NCI-H187 treated with DMSO at 0.1 percent for 48 hours (cell line): ENCODE results near the gene ITPKB.
"Not testable (repeated sequence)": the region's sequence is repeated elsewhere in the genome, so short reads cannot be mapped to it uniquely, and the experiment has no call there.

Experiments
- DNase-seq: peaks from one replicate; lab custom pipeline; 2025; lab: John Stamatoyannopoulos, UW

Gene ITPKB

DNA sequence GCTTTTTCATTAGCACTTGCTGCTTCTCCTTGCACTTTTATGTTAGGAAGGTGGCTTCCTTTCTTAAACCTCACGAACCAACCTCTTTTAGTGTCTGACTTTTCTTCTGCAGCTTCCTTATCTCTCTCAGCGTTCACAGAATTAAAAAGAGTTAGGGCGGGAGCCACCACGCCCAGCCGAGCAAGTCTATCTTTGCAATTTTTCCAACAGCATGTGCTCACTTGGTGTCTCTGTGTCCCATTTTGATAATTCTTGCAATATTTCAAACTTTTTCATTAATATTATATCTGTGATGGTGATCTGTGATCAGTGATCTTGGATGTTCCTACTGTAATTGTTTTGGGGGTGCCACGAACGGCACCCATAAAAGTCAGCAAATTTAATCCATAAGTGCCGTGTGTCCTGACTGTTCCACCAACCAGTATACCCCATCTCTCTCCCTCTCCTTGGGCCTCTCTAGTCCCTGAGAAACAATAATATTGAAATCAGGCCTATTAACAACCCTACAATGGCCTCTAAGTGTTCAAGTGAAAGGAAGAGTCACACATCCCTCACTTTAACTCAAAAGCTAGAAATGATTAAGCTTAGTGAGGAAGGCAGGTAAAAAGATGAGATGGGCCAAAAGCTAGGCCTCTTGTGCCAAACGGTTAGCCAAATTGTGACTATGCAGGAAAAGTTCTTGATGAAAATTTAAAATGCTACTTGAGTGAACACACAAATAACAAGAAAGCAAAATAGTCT is 15.9 kb upstream of the ITPKB start:
- DNase-seq = no peak

DNA sequence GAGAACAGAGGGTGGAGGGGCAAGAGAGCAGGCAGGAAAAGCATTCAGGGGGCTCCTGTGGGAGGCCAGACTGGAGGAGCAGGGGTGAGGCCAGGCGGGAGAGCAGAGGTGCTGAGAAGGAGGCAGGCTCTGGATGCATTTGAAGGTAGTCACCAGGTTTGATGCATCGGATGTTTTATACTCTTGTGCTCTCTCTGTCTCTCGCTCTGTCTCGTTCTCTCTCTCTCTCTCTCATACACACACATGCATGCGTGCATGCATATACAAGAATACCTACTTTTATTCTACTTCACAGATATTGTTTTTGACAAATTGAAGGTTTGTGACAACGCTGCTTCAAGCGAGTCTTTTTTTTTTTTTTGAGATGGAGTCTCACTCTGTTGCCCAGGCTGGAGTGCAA is 15.0 kb upstream of the ITPKB start:
- no peak for DNase-seq

DNA sequence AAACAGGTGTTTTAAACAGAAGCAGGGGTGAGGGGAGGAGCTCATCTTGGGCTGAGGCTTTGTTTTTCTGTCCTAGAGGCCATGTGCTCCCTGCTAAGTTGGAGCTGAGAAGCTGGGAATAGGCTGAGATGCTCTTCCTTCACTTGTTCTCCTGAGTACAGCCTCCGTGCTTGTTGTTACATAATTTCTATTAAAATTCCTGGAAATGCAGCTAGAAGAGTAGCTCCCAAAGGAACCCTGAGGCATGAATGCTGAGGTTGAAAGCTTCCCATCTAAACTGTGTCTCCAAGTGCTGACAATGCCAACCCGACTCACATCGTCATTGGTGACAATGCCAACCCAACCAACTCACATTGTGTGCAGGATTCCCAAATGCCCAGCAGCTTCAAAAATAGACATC is 12.6 kb upstream of the ITPKB start:
- no peak for DNase-seq

DNA sequence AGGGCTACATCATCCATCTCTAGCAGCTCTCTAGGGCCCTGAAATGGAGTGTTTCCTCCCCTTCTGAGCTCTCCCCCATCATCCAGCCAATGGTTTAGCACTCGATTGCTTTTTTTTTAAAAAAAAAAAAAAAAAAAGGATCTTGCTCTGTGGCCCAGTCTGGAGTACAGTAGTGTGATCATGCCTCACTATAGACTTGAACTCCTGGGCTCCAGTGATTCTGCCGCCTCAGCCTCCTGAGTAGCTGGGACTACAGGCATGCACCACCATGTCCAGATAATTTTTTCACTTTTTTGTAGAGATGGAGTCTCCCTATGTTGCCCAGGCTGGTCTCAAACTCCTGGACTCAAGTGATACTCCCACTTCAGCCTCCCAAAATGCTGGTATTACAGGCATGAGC is 12.1 kb upstream of the ITPKB start:
- no peak for DNase-seq

DNA sequence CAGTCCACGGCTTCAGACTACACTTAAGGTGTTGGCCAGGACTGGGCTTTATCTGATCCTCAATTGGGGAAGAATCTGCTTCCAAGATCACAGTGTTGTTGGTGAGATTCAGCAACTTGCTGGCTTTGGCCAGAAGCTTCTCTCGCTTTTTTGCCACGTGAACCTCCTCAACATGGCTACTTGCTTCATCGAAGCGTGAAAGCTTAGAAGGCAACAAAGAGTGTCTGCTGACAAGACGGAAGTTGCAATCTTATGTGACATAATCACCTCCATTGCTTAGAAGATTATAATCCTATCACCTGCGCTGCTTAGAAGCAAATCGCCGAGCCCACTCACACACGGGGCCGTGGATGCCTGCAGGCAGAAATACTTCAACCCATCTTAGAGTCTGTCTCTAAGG is 10.4 kb upstream of the ITPKB start:
- no peak for DNase-seq

DNA sequence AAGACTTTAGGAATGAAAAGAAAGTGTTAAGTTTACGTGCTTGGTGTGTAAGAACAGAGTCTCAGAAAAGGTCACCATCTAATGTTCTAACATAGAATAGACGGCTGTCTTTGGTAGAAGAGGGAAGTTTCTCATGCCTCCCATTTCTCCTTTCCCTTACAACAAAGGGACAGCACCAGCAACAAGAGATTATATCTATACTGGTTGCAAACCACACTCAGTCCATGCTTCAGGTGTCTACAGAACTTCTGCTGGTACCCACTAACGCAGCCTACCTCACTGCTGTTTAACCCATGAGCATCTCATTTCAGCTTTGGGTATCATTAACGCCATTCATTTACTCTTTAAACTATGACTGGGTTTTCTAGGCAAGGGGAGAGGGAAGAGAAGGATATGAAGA is 9.2 kb upstream of the ITPKB start:
- DNase-seq = no peak

DNA sequence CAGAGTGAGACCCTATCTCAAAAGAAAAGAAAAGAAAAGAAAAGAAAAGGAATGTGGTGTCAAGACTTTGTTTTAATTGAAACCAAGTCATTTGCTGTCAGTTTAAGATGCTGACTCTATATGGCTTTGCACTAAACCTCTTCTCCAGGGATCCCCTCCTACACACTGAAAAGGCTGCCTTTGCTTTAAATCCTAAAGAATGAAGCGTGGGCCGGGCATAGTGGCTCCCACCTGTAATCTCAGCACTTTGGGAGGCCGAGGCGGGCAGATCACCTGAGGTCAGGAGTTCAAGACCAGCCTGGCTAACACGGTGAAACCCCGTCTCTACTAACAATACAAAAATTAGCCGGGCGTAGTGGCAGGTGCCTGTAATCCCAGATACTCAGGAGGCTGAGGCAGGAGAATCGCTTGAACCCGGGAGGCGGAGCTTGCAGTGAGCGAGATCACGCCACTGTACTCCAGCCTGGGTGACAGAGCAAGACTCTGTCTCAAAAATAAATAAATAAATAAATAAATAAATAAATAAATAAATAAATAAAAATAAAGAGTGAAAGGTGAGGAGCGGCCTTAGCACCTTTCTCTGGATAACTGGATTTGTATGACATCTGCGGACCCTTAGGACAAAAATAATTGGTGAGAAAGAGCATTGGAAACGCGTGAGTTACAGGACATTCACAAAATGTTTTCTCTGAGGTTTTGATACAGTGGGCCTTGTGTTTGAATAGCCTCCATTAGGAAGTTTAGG is 8.6 kb upstream of the ITPKB start:
- DNase-seq = not testable (repeated sequence)

DNA sequence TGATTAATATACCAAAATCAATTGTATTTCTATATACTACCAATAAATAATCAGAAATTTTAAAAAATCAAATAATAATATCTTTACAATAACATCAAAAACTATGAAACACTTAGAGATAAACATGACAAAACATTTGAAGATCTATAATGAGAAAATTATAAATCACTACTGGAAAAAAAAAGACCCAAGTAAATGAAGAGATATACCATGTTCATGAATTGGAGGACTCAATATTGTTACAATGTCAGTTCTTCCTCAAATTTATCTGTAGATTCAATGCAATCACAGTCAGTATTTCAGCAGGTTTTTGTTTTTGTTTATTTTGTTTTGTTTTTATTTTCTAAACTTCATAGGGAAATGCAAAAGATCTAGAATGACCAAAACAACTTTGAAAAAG is 4.2 kb upstream of the ITPKB start:
- no peak for DNase-seq

DNA sequence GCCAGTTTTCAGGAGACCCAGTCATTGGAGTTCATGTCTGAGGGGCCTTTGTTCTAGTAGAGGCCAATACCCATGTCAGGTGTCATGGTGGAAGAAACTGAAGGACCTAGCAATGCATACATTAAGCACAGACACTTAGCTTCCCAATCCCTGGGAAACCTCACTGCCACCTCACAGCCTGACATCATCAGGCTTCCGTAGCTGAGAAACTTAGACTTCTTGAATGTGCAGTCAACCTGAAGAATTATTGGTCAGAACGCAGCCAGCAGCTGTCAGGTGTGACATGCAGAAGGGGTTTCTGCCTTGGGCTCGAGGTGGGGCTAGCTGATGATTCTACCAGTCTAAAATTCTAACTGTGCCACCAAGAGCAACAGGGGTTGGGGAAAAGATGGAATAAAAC is 1.9 kb upstream of the ITPKB start:
- peak; percentile 28 for DNase-seq

DNA sequence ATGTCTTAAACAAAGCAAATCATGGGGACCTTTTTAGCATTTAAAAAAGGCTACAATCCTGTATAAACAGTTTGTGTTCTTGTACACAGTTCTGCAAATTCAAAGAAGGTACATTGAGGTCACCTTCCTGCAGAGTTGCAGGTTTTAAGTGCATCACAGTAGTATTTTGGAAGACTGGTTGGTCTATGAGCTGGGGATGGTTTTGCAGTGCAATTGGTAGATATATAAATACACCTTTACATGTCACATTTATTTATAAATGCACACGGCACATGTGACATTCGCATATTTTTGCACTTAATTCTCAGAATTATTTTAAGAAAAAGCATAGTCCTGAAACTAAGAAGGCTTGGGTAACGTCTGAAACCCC is 599 bp upstream of the ITPKB start:
- DNase-seq = no peak

DNA sequence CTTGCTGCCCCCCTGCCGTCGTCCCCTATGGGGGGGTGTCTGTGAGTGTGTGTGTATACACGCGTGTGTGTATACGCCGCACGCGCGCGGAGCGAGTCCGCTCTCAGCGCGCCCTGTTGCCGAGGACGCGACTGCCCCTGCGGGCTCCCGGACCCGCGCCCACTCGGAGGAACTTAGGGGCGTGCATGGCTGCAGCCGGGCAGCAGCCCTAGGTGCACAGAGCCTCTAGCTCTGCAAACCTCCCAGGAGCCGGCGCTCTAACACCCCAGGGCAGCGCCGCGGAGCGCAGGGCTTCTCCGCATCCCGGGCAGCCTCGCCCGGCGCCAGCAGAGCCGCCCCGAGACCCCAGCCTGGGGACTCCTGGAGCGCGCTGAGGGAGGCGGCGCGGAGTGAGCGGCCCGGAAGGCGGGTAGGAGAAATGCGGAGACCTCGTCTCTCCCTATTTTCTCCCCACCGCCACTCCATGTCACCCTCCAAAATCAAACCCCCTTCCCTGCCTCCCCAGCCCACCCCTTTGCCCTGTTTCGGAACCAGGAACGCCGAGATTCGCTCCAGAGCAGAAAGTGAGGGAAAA is 574 bp downstream of the ITPKB start:
- no peak for DNase-seq

DNA sequence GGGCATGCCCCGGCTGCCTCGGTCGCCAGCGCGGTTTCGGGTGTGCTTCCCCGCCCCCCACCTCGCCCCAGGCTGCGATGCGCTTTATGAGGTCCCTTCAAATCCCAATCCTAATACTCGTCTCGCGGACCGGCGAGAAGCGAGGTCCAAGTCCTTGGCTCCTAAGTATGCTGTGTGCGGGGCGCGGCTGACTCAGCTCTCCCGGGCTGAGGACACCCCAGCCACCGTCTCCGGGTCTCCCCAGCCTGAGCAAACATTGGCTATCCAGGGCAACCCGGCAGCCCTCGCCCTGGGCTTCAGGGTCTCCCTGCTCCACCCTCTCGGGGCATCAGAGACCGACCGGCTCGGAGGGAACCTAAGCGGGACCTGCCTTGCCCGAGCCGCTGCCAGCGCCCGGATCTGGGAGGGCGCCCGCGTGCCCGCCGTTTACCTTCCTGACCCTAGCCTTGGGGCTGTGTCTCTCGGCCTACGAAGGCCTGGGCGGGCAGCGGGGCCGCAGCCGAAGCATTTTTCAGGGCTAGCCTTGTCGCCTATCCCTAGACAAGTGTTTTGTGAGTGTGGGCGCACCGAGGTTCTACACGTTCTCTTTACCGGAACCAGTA is 1.2 kb downstream of the ITPKB start:
- no peak for DNase-seq

DNA sequence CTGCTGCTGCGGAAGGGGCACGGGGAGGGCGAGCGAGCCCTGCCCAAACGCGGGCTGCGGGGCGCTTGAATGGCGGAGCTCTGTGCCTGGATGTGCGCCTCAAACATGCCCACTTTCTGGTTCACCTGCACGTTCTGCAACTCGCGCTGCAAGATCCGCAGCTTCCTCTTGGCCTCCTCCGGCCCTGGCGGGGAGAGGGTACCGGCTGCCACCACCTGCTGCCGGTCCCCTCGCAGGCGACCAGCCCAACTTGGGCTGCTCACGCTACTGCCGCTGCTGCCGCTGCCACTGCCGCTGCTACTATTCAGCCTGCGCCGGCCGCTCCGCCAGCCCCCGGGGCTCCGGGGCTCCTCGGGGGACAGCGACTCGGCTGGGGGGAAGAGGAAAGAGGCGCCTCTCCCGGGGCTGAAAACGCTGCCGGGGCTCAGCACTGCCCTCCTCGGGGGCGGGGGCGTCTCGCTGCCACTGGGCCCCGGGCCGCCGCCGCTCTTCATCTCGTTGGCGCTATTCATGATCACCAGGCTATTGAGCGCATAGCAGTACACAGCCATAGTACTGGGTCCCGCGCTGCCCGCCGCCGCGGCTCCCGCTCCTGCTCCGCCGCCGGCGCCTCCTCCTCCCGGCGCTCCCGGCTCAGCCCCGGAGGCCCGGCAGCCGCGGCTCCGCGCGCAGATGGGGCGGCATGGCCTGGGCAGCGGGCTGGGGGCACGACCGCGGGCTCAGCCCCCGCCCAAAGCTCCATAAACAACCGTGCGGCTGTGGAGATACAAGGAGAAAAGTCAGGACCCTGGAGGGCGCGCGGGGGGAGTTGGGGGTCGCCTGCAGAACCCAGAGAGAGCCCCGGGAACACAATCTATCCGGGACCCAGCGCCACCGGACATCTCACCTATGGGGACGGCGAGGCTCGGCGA is 1.9 kb downstream of the ITPKB start:
- DNase-seq = no peak

DNA sequence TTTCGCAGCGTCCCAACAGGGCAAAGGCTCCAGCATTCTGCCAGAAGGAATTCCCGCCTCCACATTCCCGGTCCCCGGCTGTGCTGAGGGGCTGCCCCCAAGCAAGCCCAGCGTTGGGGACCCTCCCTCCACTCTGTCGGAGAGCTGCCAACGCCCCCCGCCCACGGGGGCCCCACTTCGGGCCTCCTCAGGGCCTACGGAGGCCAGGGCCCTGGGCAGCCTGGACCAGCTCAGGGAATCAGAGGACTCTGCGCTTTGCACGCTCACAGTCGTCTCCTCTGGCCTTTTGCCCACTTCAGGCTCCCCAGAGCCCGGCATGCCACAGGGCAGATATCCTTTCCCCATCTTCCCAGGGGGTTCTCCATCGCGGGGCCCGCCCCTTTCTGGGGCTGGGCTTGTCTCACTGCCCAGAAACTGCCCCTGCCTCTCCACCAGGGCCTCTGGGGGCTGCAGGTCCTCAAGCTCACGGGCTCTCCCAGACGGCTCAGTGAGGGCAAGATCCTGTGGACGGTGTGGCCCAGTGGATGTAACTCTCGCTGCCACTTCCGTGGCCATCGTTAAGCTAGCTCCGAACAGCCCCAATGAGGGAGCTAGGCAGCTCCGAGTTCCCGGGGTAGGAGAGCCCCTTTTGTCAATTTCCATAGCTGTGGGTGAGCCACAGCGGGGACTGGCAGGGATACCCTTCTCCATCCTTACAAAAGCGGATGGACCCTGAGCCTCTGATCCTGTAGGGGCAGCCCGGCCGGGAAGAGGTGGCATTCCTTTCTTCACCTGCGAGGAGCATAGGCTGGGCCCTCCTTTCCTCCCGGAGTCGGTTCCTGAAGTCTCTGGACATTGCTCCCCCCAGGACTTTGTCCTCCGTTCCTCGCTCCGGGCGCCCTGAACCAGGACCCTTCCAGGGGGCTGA is 2.8 kb downstream of the ITPKB start:
- no peak for DNase-seq

DNA sequence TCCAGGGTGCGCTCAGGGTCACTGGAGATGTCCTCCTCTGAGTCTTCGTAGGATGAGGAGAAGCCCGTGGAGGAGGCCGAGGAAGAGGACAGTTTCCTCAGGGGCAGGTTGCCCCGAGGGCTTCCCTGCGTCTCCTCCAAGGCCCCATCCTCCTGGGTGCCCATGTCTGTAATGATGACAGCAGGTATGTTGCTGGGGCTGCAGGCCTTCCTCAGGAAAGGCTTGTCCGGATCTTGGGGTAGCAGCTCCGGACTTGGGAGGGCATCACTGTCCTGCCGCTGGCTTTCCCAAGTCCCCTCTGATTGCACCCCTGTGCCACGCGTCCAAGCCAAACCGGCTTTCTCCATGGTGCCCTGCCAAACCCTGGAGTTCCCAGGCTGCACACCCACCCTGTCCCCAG is 3.5 kb downstream of the ITPKB start:
- no peak for DNase-seq

DNA sequence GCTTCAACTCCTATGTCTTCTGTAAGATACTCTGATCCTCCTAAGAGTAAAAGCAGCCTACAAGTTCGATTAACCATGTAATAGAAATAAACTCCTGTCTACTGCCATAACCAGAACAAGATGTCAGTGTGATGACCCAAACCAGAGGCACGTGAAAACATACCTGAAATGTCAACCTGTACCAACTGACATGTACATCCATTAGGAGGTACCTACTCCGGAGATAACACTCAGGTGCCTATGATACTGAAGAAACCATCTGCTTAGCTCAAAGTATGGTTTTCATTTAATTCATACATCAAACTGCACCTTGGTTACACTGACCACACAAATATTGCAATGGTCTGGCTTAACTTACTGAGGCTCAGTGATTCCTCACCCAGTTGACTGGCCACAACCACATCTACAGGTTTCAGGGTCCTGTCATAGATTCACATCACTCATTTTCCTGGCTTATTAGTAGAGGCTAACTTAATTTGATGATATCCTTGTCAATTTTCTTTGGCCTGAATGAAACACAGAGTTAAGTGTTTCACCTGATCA is 4.4 kb downstream of the ITPKB start:
- DNase-seq = no peak

DNA sequence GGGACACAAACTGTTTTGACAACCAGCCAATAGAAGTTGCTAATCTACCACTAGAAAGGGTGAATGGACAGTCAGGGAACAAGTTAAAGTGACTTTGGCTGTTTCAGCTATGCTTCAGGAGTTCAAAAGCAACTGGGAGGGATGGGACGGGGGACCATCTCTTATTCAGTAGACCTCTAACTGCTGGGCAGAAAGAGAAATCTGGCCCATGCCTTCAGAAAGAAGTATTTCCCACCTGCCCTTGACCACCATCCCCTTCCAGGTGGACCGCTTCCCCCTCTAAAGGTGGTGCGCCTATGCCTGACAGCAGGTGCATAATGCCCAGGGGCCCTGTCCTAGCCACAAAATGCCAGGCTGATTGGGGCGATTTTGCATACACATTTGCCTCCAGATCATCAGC is 5.2 kb downstream of the ITPKB start:
- DNase-seq = no peak

DNA sequence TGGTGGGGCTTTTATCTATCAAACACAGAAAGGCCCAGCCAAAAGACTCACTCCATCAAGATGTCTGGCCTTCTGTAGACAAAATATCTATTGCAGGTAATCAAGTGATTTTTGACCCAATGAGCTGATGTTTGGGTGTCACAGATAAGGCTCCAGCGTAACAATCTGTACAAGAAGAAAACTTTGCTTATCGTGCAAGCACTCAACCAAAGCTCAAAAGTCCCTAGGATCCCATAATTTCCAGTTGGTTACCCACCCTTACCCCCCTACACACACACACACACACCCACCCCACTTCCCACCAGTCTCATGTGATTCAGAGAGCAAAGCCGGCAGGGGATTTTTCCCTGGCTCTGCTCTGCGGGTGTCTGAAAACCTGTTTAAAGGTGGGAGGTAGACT is 5.8 kb downstream of the ITPKB start:
- no peak for DNase-seq

DNA sequence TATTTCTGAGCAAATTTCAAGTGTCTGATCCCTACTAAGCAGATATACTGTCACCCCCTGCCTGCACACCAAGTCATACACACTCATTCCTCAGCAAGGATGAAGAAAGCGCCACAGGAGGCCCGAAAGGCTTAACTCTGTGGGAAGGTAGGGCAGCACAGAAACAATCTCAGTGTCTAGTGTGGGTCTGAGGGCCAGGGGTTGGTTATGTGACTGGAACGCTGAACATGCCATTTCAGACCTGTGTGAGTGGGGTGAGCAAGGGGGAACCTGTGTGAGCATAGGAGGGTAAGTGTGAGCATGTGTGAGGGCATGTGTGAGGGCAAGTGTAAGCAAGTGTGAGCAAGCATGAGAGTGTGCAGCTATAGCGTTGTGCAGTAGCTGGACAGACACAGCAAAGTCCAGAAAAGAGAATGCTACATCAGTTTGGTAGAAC is 6.2 kb downstream of the ITPKB start:
- no peak for DNase-seq

DNA sequence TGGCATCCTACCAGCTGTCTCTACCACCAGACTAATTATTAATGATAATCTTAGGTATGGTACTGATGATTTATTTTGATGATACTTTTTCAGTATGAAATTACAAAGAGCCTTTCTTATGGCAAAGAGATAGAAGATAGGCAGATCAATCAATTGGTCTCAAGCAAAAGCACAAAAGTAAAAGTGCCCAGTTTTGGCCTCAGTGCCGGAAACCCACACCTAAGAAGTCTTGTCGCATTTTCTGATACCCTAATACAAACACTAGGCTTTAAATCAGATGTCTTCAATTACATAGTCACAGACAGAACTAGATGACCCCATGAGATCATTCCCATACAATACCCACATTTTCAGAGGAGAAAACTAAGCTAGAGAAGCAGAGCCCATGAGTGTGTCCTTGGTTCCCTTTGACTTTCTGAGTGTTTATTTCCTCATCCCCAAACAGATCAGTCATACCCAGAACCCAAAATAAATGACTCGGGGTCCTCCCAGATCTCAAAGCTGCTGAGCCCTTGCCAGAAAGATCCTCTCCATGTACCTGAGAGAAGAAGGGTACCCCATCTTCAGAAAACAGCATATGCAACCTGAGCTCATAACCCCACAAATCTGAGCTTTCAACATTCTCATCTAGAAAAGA is 7.7 kb downstream of the ITPKB start:
- DNase-seq = no peak
